ENCODE data around the gene CAPS.

The CAPS gene

DNA sequence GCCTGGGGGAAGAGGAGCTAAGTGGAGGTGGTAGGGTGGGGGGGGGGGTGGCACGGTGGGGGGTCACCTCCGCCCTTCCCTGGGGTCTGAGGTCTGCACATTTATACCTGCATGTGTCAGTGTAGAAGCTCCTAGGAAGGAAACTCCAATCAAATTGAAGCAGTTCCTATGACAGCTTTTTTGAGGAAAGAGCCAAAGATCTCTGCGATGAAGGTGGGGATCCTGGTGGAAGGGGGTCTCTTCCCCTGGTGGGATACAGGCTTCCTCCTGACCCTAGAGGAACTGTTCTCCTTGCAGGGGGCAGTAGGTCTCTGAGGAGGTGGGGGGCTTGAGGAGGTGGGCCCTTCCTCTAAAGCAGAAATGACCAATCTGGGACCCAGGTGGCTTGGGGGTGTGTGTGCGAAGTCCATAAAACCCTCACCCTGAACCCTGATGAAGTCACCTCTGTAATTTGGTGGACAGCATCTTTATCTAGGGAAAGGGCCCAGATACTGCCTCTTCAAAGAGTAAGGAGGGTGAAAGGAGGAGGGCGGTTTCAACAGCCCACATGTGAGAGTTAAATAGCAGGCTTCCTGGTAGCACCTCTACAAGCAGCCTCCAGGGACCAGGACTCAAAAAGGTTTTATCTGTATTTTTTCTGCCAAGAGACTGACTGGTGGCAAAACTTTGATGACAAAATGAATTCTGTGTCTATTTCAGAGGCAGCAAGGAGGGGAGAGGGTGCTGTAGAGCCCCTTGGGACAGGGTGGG is 50.9 kb downstream of the CAPS start:
- no peak for DNase-seq (ENCODE audit: extremely low spot score)
- POLR2A ChIA-PET, result interaction anchor here (0.6 kb wide), 1 partner anchor 835 kb away, joined by 3 read pairs; no protein-coding TSS in a partner anchor
- CTCF ChIA-PET, result interaction anchor here (1.0 to 3.8 kb wide), 3 partner anchors 10 to 58 kb away, joined by 3 to 60 read pairs (median 4); partner anchors contain the start of gene RANBP3
- TF ChIP-seq, protein P1, sequence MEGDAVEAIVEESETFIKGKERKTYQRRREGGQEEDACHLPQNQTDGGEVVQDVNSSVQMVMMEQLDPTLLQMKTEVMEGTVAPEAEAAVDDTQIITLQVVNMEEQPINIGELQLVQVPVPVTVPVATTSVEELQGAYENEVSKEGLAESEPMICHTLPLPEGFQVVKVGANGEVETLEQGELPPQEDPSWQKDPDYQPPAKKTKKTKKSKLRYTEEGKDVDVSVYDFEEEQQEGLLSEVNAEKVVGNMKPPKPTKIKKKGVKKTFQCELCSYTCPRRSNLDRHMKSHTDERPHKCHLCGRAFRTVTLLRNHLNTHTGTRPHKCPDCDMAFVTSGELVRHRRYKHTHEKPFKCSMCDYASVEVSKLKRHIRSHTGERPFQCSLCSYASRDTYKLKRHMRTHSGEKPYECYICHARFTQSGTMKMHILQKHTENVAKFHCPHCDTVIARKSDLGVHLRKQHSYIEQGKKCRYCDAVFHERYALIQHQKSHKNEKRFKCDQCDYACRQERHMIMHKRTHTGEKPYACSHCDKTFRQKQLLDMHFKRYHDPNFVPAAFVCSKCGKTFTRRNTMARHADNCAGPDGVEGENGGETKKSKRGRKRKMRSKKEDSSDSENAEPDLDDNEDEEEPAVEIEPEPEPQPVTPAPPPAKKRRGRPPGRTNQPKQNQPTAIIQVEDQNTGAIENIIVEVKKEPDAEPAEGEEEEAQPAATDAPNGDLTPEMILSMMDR (IDR thresholded peaks at IDR 0.05; ENCODE audit: control extremely low read depth, extremely low read depth, low read depth, missing control alignments), result no peak
